LNCAP (cell line): Measurements from ENCODE around the gene DMAP1.

Experiments used
- CTCF ChIP-seq: fragments of 450-650 bp; IDR thresholded peaks from 2 replicates; pipeline ENCODE4 v1.5.1; 2017; ENCODE audit warnings: mild to moderate bottlenecking

The DMAP1 gene

GRCh38 chr1:44266400-44267344 is 53.4 kb downstream of the DMAP1 start:
- TF ChIP-seq CTCF: no peak

GRCh38 chr1:44267438-44267837 is 54.2 kb downstream of the DMAP1 start:
- no peak for TF ChIP-seq CTCF

DNA sequence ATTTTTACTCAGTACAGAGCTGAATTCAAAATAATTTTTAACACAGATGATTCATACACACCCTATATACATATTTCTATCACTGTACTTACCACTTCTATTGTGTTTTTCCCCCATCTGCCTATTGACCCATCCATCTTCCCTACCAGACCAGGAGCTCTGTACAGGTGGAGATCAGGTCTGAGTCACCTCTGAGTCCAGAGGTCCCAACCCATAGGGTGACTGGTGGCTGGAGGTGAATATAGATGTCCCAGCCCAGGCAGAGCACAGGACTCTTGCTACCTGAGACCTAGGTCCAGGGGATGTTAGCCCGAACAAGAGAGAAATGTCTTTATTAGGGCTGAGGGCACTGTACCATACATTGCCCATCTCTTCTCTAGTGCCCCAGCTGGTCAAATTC is 54.8 kb downstream of the DMAP1 start:
- TF ChIP-seq CTCF: no peak
